Neural cell (in vitro differentiated cells): ENCODE data around the gene IGSF9B.

Source experiments
- EZH2 ChIP-seq: fragments of 200-600, 300-800 bp; shearing (Covaris generic), sonication (generic); IDR thresholded peaks from 2 replicates; pipeline ENCODE4 v1.6.1; 2014; ENCODE audit warnings: antibody characterized with exemption, low read length, borderline replicate concordance, mild to moderate bottlenecking; ENCODE audit not compliant: insufficient read depth, poor library complexity, severe bottlenecking
- TAF1 ChIP-seq: IDR thresholded peaks from 2 replicates; pipeline ENCODE4 v1.6.1; 2012; ENCODE audit warnings: low read depth
- TF ChIP-seq, protein P1 (sequence below): fragments of 450-650 bp; IDR thresholded peaks from 2 replicates; pipeline ENCODE4 v1.5.1; 2014; ENCODE audit warnings: antibody characterized with exemption, mild to moderate bottlenecking, moderate library complexity; ENCODE audit not compliant: poor library complexity, severe bottlenecking
- TF ChIP-seq, protein P2 (sequence below): IDR thresholded peaks from 2 replicates; pipeline ENCODE4 v1.6.1; 2012; ENCODE audit warnings: borderline replicate concordance

DNA sequence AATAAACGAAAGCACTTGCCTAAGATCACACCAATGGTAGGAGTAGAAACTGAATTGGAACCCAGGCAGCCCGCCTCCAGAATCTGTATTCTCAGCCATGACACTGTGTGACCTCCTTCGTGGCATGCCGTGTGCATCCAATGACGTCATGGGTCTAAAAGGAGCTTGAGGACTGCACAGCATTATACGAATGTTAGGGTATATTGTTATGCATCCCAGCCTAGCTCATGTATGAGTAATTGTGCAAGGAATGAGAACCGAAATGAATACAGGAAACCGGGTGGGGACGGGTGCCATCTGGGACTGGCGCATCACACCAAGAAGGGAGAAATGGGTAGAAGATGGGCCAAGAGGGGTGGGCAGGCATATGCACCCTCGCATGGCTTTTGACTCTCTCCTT, 12.3 kb upstream of the IGSF9B start:
- TF ChIP-seq EZH2, result no peak
- TF ChIP-seq, protein P1, sequence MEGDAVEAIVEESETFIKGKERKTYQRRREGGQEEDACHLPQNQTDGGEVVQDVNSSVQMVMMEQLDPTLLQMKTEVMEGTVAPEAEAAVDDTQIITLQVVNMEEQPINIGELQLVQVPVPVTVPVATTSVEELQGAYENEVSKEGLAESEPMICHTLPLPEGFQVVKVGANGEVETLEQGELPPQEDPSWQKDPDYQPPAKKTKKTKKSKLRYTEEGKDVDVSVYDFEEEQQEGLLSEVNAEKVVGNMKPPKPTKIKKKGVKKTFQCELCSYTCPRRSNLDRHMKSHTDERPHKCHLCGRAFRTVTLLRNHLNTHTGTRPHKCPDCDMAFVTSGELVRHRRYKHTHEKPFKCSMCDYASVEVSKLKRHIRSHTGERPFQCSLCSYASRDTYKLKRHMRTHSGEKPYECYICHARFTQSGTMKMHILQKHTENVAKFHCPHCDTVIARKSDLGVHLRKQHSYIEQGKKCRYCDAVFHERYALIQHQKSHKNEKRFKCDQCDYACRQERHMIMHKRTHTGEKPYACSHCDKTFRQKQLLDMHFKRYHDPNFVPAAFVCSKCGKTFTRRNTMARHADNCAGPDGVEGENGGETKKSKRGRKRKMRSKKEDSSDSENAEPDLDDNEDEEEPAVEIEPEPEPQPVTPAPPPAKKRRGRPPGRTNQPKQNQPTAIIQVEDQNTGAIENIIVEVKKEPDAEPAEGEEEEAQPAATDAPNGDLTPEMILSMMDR, result no peak
- TF ChIP-seq, protein P2, sequence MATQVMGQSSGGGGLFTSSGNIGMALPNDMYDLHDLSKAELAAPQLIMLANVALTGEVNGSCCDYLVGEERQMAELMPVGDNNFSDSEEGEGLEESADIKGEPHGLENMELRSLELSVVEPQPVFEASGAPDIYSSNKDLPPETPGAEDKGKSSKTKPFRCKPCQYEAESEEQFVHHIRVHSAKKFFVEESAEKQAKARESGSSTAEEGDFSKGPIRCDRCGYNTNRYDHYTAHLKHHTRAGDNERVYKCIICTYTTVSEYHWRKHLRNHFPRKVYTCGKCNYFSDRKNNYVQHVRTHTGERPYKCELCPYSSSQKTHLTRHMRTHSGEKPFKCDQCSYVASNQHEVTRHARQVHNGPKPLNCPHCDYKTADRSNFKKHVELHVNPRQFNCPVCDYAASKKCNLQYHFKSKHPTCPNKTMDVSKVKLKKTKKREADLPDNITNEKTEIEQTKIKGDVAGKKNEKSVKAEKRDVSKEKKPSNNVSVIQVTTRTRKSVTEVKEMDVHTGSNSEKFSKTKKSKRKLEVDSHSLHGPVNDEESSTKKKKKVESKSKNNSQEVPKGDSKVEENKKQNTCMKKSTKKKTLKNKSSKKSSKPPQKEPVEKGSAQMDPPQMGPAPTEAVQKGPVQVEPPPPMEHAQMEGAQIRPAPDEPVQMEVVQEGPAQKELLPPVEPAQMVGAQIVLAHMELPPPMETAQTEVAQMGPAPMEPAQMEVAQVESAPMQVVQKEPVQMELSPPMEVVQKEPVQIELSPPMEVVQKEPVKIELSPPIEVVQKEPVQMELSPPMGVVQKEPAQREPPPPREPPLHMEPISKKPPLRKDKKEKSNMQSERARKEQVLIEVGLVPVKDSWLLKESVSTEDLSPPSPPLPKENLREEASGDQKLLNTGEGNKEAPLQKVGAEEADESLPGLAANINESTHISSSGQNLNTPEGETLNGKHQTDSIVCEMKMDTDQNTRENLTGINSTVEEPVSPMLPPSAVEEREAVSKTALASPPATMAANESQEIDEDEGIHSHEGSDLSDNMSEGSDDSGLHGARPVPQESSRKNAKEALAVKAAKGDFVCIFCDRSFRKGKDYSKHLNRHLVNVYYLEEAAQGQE, result no peak
- no peak for TF ChIP-seq TAF1
